GM12865 (cell line): ENCODE data around the gene RBM18.

Experiments used
- DNase-seq: peaks from one replicate; pipeline ENCODE4 v3.0.0; 2010; ENCODE audit warnings: low read depth
- H3K4me3 ChIP-seq: 2 replicates; pipeline ENCODE4 v1.5.1; 2011; ENCODE audit warnings: mild to moderate bottlenecking, low read depth, low read length, control low read depth
- CTCF ChIP-seq: IDR thresholded peaks from 2 replicates; pipeline ENCODE4 v1.5.1; 2011; ENCODE audit warnings: low read length, control low read depth, low read depth, inconsistent platforms; ENCODE audit not compliant: insufficient read depth; ENCODE audit errors: missing control alignments

The RBM18 gene

GRCh38 chr9:122205176-122205575, 59.5 kb downstream of the RBM18 start:
- TF ChIP-seq CTCF = no peak
- no peak for DNase-seq
- H3K4me3 ChIP-seq = no peak overlapping the region

GRCh38 chr9:122204491-122204890, 60.1 kb downstream of the RBM18 start:
- no peak for TF ChIP-seq CTCF
- no peak for DNase-seq
- no peak overlapping the region for H3K4me3 ChIP-seq

GRCh38 chr9:122204055-122204454, 60.6 kb downstream of the RBM18 start:
- no peak for DNase-seq
- H3K4me3 ChIP-seq = no peak overlapping the region
- no peak for TF ChIP-seq CTCF

- DNase-seq = no peak
- no peak for TF ChIP-seq CTCF
Observed at GRCh38 chr9:122202111-122202510, 62.5 kb downstream of the RBM18 start.

GRCh38 chr9:122201641-122202040, 63.0 kb downstream of the RBM18 start:
- no peak for DNase-seq
- no peak overlapping the region for H3K4me3 ChIP-seq
- TF ChIP-seq CTCF = no peak

More at GRCh38 chr9:122202111-122202510, 62.5 kb downstream of the RBM18 start:
- H3K4me3 ChIP-seq = no peak overlapping the region

GRCh38 chr9:122200960-122201595, 63.6 kb downstream of the RBM18 start:
- no peak for TF ChIP-seq CTCF
- no peak overlapping the region for H3K4me3 ChIP-seq
- DNase-seq = no peak

GRCh38 chr9:122197882-122198281, 66.8 kb downstream of the RBM18 start:
- no peak overlapping the region for H3K4me3 ChIP-seq
- TF ChIP-seq CTCF = no peak
- DNase-seq = no peak
